HG02970 (cell line): ENCODE data around the gene BTAF1.

Experiments
- ATAC-seq: cut with Tn5 transposase; IDR thresholded peaks from one replicate; pipeline ENCODE4 v1.9.1; 2021; ENCODE audit warnings: mild to moderate bottlenecking, moderate library complexity, moderate number of reproducible peaks; ENCODE audit not compliant: unreplicated experiment, low FRiP score

The BTAF1 gene

GRCh38 chr10:92038949-92039348 lies 115.4 kb downstream of the BTAF1 start:
- ATAC-seq: no peak

- no peak for ATAC-seq
Observed at GRCh38 chr10:92042541-92042940, 119.0 kb downstream of the BTAF1 start.

GRCh38 chr10:92045641-92046106 lies 122.1 kb downstream of the BTAF1 start:
- ATAC-seq: no peak

- no peak for ATAC-seq
Observed at GRCh38 chr10:92047215-92047614, 123.6 kb downstream of the BTAF1 start.

- no peak for ATAC-seq
Observed at GRCh38 chr10:92052088-92052487, 128.5 kb downstream of the BTAF1 start.

GRCh38 chr10:92052741-92053140 lies 129.2 kb downstream of the BTAF1 start:
- no peak for ATAC-seq

- ATAC-seq: no peak
Observed at GRCh38 chr10:92054807-92055206, 131.2 kb downstream of the BTAF1 start.

- no peak for ATAC-seq
Observed at GRCh38 chr10:92062273-92062672, 138.7 kb downstream of the BTAF1 start.

GRCh38 chr10:92064506-92064905 lies 140.9 kb downstream of the BTAF1 start:
- ATAC-seq: no peak

- ATAC-seq: no peak
Observed at GRCh38 chr10:92066386-92066785, 142.8 kb downstream of the BTAF1 start.

GRCh38 chr10:92068900-92069299 lies 145.3 kb downstream of the BTAF1 start:
- no peak for ATAC-seq

GRCh38 chr10:92074126-92074887 lies 150.7 kb downstream of the BTAF1 start:
- no peak for ATAC-seq

- ATAC-seq: no peak
Observed at GRCh38 chr10:92075829-92076228, 152.3 kb downstream of the BTAF1 start.

- ATAC-seq: no peak
Observed at GRCh38 chr10:92076722-92077121, 153.2 kb downstream of the BTAF1 start.

GRCh38 chr10:92079003-92079402 lies 155.4 kb downstream of the BTAF1 start:
- no peak for ATAC-seq
